Measurements from ENCODE around the gene ZNF865.

Gene ZNF865

GRCh38 chr19:55597501-55597921, 7.9 kb upstream of the ZNF865 start:
- no peak for TF ChIP-seq TAF1 (IDR thresholded peaks at IDR 0.05; ENCODE audit: borderline replicate concordance, insufficient read depth, low read length)
- TF ChIP-seq SIN3A (IDR thresholded peaks at IDR 0.05; ENCODE audit: borderline replicate concordance, insufficient read depth, low read length), result no peak
- no peak for TF ChIP-seq REST (IDR thresholded peaks at IDR 0.05; ENCODE audit: insufficient read depth in 1 of 2, low read depth in 2 of 2, low read length in 2 of 2)

- TF ChIP-seq FOXP2 (optimal IDR thresholded peaks at IDR 0.05; ENCODE audit: borderline replicate concordance, extremely low read depth, extremely low read length, insufficient read depth), result no peak
- TF ChIP-seq REST (IDR thresholded peaks at IDR 0.05; ENCODE audit: insufficient read depth in 1 of 2, low read depth in 2 of 2, low read length in 2 of 2), result no peak
- no peak for TF ChIP-seq POLR2AphosphoS5 (IDR thresholded peaks at IDR 0.05; ENCODE audit: low read depth, low read length)
- TF ChIP-seq SIN3A (IDR thresholded peaks at IDR 0.05; ENCODE audit: borderline replicate concordance, insufficient read depth, low read length), result no peak
- no peak for TF ChIP-seq TAF1 (IDR thresholded peaks at IDR 0.05; ENCODE audit: borderline replicate concordance, insufficient read depth, low read length)
Observed at GRCh38 chr19:55598034-55598433, 7.4 kb upstream of the ZNF865 start.

- peak; percentile 81; the same call in 1 of the 2 replicates for TF ChIP-seq POLR2AphosphoS5 (IDR thresholded peaks at IDR 0.05; ENCODE audit: low read depth, low read length)
- no peak for TF ChIP-seq SIN3A (IDR thresholded peaks at IDR 0.05; ENCODE audit: borderline replicate concordance, insufficient read depth, low read length)
Observed at GRCh38 chr19:55598719-55599467, 6.6 kb upstream of the ZNF865 start.

- TF ChIP-seq FOXP2 (optimal IDR thresholded peaks at IDR 0.05; ENCODE audit: borderline replicate concordance, extremely low read depth, extremely low read length, insufficient read depth) (peak; percentile 31), SIN3A (IDR thresholded peaks at IDR 0.05; ENCODE audit: borderline replicate concordance, insufficient read depth, low read length) (0 out of 2 replicates have a peak, but pooled peaks have one; percentile 13), REST (IDR thresholded peaks at IDR 0.05; ENCODE audit: insufficient read depth in 1 of 2, low read depth in 2 of 2, low read length in 2 of 2) (no peak; a peak in 1 of 4 replicates), POLR2AphosphoS5 (IDR thresholded peaks at IDR 0.05; ENCODE audit: low read depth, low read length) (peak; percentile 53)
Observed at GRCh38 chr19:55599468-55599841, 6.0 kb upstream of the ZNF865 start, which contains the start of gene FIZ1. Gene FIZ1 (minus strand): TSS chr19:55599517. CDS start chr19:55597865, 1,652 bp downstream.

GRCh38 chr19:55599842-55600661, 5.4 kb upstream of the ZNF865 start, which contains the start of gene ZNF524:
Gene ZNF524 (plus strand): TSS chr19:55600288. CDS start chr19:55602113, 1,825 bp downstream.
- TF ChIP-seq TAF1 (IDR thresholded peaks at IDR 0.05; ENCODE audit: borderline replicate concordance, insufficient read depth, low read length), result no peak
- peak; percentile 84 for TF ChIP-seq FOXP2 (optimal IDR thresholded peaks at IDR 0.05; ENCODE audit: borderline replicate concordance, extremely low read depth, extremely low read length, insufficient read depth)

GRCh38 chr19:55600662-55601028, 4.8 kb upstream of the ZNF865 start:
- TF ChIP-seq TAF1 (IDR thresholded peaks at IDR 0.05; ENCODE audit: borderline replicate concordance, insufficient read depth, low read length) (no peak), POLR2AphosphoS5 (IDR thresholded peaks at IDR 0.05; ENCODE audit: low read depth, low read length) (peak; percentile 26; the same call in 1 of the 2 replicates), REST (IDR thresholded peaks at IDR 0.05; ENCODE audit: insufficient read depth in 1 of 2, low read depth in 2 of 2, low read length in 2 of 2) (no peak)

Measured in PFSK-1 (cell line).